Fibroblast of skin of left quadriceps (primary cell): ENCODE results near the gene CSF1.

Source experiments
- DNase-seq, 2 experiments: peaks; one replicate each; pipeline ENCODE4 v3.0.0-alpha.2; 2013; ENCODE audit warnings: low read depth in 2 of 2

CSF1 gene

GRCh38 chr1:109882288-109883245 lies 28.1 kb upstream of the CSF1 start:
- no peak for DNase-seq

GRCh38 chr1:109883248-109883955 lies 27.2 kb upstream of the CSF1 start:
- no peak for DNase-seq

- DNase-seq = no peak
Observed at GRCh38 chr1:109884242-109884891, 26.3 kb upstream of the CSF1 start.

- no peak for DNase-seq
Observed at GRCh38 chr1:109885589-109885988, 25.1 kb upstream of the CSF1 start.

- DNase-seq = no peak
Observed at GRCh38 chr1:109886827-109887226, 23.8 kb upstream of the CSF1 start.

GRCh38 chr1:109887271-109887670 lies 23.4 kb upstream of the CSF1 start:
- DNase-seq = no peak

GRCh38 chr1:109887884-109888283 lies 22.8 kb upstream of the CSF1 start:
- no peak for DNase-seq

GRCh38 chr1:109889094-109889493 lies 21.6 kb upstream of the CSF1 start:
- DNase-seq = no peak

GRCh38 chr1:109890115-109890953 lies 20.3 kb upstream of the CSF1 start:
- DNase-seq = no peak

- no peak for DNase-seq
Observed at GRCh38 chr1:109891930-109892329, 18.7 kb upstream of the CSF1 start.

GRCh38 chr1:109892561-109893368 lies 17.9 kb upstream of the CSF1 start:
- no peak for DNase-seq

GRCh38 chr1:109893532-109894171 lies 17.0 kb upstream of the CSF1 start:
- DNase-seq = no peak

- no peak for DNase-seq
Observed at GRCh38 chr1:109894823-109895719, 15.6 kb upstream of the CSF1 start.

GRCh38 chr1:109895720-109896504 lies 14.7 kb upstream of the CSF1 start:
- no peak for DNase-seq

- DNase-seq = no peak
Observed at GRCh38 chr1:109896681-109897080, 14.0 kb upstream of the CSF1 start.

- DNase-seq = no peak
Observed at GRCh38 chr1:109897259-109897955, 13.2 kb upstream of the CSF1 start.

GRCh38 chr1:109898842-109899241 lies 11.8 kb upstream of the CSF1 start:
- DNase-seq = no peak

- DNase-seq = no peak
Observed at GRCh38 chr1:109901141-109901523, 9.5 kb upstream of the CSF1 start.
